IPS-NIHi7 (cell line): ENCODE results near the gene LEUTX.

Experiments used
- DNase-seq: peaks from one replicate; pipeline ENCODE4 v3.0.0; 2012; ENCODE audit warnings: mixed read lengths; ENCODE audit errors: extremely low spot score

Gene LEUTX

DNA sequence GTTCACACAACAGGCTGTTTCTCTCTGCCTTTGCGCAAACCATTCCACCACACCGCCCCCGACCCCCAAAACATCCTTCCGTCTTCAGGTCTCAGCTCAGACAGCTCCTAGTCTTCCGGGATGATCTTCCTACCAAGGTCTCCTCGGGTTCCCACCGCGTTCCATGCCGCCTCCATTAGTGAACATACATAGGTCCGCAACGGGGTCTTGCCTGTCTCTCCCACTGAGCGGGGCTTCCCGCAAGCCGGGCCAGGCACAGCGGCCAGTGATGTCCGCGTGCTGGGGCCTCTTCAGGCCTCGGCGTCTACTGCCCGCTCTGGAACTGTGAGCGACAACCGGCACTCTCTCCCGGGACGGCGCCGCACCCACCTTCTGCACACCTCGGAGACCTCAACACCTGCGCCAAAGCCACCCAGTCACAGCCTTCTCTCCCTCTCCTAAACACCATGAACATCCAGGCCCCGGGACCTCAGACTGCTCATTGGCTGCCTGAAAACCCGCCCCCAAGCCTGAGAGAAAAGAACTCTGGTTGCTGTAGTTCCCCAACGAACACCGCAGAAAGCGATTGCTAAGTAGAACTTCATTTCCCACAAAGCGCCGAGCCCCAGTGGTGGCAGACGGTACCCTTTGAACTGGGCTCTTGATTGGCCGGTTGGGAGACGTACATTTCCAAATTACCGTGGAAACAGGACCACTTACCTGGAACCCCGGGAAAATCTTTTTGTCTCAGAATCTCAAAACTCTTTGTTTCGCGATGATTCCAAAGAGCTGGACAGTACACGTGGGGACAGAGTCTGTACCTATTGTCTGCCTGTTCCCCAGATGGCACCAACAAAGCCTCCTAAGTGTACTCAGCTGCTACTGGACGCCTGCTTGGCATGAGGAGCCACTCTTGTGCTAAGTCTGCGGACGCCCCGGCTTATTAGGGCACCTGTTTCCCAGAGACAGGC lies 45.8 kb downstream of the LEUTX start:
- DNase-seq = peak; percentile 95

DNA sequence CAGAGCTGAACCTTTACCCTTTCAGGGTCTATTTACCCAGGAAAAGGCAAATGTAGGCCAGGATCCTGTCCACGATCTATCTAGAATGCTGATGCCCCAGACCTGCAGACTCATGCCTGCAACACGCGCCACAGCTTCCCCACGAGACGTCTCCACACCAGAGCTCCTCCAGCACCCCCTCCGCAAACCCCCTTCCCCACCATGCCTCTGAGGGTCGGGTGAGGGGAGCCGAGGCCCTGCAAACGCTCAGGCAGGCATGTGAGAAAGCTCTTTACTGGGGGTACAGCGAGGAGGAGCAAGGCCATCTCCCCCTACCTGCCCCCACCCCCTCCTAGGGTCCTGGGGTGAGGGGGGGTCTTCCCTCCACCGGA lies 46.4 kb downstream of the LEUTX start:
- no peak for DNase-seq

DNA sequence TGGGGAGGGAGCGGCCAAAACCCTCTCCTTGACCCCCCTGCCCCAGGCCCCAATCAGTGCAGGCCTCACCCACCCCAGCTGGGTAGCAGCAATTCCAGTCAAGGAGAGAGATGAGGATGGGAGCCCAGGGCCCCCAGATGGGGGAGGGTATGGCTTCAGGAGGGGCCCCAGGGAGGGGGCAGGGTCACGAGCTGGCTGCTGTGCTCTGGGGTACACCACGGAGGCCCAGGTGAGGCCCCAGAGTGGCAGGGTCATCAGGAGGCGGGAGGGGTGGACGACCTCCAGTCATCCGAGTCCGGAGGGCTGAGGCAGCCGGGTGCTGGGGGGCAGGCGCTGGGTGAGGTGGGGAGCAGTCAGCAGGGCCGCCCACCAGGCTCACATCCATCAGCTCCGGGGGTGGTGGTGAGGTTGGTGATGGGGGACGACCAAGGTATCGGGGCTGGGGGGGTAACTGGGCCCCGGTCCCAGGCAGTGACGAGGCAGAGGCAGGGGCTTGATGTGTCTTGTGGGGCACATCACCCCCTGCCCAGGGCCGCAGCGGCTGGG lies 47.0 kb downstream of the LEUTX start:
- DNase-seq = no peak

DNA sequence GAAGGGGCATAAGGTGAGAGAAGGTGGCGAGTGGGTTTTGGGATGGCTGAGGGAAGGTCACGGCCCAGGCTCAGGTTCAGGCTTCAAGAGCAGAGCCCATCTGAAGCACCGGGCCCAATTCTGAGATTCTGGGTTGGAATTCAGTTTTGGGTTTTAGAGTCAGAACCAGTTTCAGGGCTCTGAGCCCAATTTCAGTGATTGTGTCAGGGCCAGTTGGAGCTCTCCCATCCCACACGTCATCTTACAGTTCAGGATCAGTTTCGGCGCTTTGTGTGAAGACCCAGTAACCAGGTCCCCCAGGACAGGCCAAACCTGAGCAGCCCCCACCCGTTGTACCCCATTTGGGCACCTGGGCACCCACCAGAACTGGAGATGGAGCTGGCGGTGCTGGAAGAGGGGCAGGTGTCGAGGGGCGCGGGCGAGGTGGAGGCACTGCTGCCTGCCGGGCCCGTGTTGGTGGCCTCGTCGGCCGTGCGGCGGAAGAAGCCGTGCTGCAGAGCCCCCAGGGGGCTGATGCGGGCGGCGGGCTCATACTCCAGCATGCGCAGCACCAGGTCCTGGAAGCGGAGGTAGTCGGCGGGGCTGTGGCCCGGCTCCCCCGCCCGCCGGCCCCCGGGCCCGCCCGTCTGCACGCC lies 47.8 kb downstream of the LEUTX start:
- no peak for DNase-seq

DNA sequence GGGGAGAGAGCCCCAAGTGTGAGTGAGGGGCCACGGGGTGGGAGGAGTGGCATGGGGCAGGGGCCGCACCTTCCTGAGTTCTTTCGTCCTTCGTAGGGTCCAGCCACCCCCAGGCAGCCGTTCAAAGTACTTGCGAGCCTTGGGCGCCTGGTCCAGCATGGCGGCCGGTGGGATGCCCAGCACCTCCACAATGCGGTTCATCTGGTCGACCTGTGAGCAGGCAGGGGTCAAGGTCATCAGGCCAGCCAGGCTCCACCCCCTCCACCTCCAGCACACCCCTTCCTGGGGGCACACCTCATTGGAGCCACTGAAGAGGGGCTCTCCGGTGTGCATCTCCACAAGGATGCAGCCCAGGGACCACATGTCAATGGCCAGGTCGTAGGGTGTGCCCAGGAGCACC lies 48.6 kb downstream of the LEUTX start:
- DNase-seq = no peak

DNA sequence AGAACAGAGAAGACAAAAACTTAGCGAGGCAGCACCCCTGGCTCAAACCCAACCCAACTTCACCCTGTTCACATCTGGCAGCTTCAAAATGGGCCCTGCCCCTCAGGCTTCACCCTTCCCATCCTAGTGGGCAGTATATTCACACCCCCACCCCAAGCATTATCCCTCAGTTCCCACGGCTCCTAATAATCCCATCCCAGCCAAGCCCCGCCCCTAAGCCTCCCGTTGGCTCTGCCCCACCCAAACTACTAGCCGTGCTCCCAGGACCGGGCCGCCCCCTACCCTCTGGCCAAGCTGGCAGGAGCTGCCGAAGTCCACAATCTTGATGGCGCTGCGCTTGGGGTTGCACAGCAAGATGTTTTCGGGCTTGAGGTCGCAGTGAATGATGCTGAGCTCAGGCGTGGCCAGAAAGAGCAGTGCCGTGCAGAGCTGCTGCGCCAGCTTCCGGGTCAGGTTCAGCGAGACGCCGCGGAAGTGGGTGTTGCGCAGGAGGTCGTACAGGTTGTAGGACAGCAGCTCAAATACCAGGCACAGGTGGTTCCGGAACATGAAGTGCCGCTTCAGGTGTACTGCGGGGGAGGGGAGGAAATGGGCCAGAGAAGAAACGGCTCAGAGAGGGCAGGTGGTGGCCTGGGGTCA lies 49.5 kb downstream of the LEUTX start:
- no peak for DNase-seq

DNA sequence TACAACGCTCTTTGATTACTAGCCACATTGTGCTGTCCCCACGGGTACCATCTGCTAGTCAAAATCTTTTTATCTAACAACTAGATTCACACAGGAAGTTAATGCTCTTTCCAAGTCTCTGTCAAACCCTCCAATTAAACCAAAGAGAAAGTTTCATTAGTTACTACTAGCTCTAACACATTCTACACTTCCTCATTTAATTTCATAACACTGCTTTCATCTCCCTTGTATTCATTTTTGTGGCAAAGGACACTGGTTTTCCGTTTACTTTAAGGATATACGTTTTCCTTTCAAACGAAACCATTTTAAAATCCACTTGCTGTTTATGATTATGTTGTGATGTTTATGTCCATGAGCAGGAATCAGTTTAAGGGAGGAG lies 50.0 kb downstream of the LEUTX start:
- DNase-seq = no peak

DNA sequence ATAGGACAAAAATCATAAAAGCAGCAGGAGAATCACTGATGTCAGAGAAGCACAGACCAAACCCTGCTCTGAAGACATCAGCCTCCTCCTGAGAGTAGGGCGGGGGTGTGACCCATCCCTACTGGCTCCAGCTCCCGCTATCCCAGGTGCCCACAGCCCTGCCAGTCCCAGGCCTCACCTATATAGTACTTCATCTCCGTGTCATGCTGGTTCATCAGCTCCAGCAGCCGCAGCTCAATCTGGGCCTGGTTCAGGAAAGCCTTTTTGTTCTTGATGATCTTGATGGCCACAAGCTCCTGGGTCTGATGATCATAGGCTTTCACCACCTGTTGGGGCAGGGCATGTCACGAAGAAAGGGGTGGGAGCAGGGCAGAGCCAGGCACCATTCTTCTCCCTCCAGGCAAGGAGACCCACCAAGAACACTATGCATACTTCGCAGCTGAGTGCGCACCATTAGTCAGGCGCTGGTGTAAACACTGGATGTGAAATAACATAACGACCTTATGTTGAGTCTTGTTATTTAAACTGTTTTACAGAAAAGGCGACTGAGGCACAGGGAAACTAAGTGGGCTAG lies 51.1 kb downstream of the LEUTX start:
- DNase-seq = no peak

DNA sequence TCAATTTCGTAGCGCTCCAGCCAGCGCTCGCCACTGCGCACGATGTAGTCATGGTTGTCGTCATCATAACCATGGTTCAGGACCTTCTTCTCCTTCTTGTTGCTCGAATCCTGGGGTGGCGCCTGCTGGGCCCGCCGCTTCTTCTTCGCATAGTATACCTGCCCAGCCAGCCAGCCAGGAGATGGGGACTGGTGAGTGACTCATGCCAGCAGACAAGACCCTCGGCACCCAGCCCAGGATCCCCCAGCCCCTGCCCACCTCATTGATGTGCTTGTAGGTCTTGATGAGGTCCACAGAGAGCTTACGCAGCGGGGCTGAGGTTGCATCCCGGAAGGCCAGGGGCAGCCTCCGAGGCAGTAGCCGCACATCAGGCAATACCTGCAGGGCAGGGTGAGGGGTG lies 51.8 kb downstream of the LEUTX start:
- no peak for DNase-seq

DNA sequence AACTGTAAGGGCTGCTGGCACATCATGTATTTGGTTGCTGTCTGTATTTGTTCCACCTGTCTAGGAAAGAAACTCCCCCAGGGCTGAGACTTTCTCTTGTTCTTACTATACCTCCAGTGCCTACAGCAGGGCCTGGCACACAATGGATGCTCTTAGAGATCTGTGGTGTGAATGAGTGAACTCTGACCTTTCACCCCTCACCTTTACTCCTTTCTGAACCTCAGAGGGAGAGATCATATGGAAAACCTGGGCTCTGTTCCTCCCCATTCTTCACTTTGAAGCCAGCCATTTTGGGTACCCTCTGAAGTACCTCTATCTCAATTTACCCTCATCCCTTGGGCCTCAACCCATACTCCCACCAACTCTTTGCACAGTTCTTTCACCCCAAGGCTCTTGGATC lies 52.2 kb downstream of the LEUTX start:
- DNase-seq = no peak

DNA sequence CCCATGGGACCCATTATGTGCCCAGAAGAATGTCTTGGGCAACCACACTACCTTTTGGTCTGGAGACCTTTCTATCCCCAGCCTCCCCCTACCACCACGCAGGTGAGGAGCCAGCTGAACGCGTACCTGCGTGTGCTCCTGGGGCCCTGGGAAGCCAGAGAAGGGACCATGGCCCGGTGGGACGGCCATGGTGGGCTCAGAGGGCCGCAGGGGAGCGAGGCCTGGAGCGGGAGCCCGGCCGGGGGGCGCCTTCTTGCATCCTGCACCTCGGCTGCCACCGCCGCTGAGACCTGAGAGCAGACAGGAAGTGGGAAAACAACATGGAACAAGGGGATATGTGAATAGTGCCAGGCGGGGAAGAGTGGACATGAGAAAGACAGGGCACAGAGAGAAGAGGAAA lies 53.0 kb downstream of the LEUTX start:
- DNase-seq = no peak

DNA sequence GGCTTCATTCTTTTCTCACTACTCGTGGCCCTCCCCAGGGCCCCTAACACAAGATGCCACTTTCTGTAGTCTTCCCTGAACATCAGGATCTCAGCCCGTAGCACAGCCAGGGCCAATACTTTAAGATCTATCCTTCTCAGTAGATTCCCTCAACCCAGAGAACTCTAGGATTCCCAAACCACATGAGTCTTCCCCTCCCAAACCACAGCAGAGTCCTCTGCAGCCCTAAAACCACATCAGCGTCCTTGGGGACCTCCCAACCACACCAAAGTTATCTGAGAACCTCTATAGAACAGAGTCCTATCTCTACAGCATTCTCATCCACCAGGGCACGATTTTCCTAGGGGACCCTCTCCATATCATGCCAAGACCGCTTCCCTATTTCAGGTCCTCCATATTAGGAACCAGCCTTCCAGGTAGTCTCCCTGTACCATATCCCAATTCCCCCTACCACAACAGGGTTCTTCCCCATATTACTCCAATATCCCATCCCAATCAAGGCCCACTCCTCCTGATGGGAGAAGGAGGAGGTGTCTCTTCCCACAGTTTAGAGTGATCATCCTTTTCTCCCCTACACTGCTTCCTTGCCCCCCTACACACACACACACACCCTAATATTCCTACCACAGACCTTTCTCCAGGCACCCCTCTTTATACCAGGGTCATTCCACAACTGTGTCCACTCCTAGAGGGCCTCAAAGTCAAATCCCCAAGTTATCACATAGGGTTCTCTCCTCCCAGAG lies 53.9 kb downstream of the LEUTX start:
- DNase-seq = no peak

DNA sequence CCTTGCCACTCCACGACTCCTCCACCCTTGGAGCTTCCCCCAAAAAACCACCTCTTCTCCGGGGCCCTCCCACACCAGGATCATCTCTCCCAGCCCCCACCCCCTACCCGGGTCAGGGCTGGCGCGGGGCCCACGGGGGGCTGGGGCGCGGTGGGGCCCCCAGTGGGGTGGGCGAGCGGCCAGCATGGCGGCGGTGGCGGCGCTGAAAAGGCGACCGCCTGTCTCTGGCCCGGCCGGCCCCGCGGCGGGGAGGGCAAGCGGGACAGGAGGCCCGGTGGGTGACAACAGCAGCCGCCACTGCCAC lies 54.5 kb downstream of the LEUTX start:
- no peak for DNase-seq

DNA sequence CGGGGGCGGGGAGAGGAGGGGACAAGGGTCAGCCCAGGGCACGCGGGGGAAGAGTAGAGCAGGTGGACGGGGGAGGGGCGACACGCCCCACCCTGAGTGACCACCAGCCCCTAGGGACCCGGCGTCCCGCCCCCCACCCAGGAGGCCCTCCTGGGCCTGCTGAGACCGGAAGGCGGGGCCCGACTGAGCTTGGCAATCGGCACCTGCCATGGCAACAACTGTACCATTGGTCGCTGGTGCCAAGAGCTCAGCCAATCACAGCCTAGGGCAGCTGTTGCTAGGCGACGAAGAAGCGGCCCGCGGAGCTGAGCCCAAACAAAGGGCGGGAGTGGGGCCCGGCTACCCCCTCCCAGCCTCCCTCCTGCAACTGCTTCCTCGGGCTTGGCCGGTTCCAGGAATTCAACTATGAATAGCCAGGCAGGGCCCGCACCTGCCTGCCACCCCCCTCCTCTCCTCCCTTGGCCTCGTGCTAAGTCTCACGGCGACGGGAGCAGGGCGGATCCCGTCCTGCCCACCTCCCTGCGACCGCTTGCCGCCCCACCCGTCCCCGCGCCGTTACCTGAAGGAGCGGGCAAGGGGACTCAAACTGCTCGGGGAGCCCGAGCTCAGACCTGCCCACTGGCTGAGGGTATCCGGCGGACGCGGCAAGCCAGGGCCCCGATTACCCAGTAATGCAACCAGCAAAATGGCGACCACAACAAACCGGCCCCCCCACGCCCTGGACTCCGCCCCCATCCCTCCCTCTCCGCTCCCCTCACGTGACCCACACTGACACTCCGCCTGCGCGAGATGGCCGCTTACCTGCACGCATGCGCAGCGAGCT lies 55.0 kb downstream of the LEUTX start, which contains the start of gene DYRK1B:
DYRK1B (minus strand) TSS at position 699 of the 823 bp plus-strand sequence. CDS start 2,295 bp downstream, outside the sequence.
- DNase-seq = peak; percentile 98

DNA sequence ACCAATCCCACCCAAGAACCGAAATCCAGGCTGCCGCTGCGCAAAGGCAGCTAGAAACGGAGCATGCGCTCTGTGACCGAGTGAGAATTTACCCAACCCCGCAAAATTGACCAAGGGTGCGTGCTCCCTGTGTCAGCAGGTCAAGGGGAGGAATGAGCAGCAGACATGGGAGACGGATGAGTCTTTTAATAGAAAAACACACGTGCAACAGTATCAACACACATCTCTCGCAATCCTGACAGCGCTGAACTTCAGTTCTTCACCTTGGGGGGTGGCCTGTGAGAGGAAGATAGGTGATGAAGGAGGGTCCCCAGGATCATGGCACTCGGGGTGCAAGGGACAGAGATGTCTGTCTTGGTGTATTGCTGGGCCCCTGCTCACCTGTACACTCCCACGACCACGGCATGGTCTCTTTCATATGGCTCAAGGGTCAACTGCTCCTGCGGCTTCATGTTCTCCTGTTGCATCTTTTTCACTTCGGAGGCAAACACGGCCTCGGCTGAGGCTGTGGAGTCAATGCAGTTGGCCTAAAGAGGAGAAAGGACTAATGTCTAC lies 55.7 kb downstream of the LEUTX start:
- DNase-seq = no peak
